CD4-positive, alpha-beta T cell (primary cell): ENCODE results near the gene SIL1. TPM values are rescaled to one million over a fixed set of nuclear protein-coding genes. Genes with fewer than 3 reads are reported as not detected.

Source experiments
- ATAC-seq: fragments of 200-7000 bp; cut with Tn5 transposase; one replicate; pipeline ENCODE4 v1.10.0; 2022; ENCODE audit warnings: mild to moderate bottlenecking; ENCODE audit not compliant: poor library complexity
- CTCF ChIA-PET: fragments of 350-600 bp; sonication (Branson Sonifier 250); formaldehyde crosslinking; loops from one replicate; lab custom pipeline; 2021; ENCODE audit warnings: antibody characterized with exemption, inconsistent platforms; lab: Charles Lee
- POLR2A ChIA-PET: fragments of 350-600 bp; sonication (Branson Sonifier 250); formaldehyde crosslinking; loops from one replicate; lab custom pipeline; 2021; ENCODE audit warnings: antibody characterized with exemption, inconsistent platforms; lab: Charles Lee
- DNase-seq, 14 experiments: peaks; one replicate each; pipeline ENCODE4 v3.0.0-alpha.2; 2013 to 2020; ENCODE audit warnings: mixed read lengths in 2 of 14
- H3K27ac ChIP-seq, 2 donors: one replicate each; pipeline versions ENCODE4 v1.5.1 to v1.7.0; 2013; ENCODE audit warnings: low read length in 2 of 2, low read depth in 1 of 2, mild to moderate bottlenecking in 1 of 2
- H3K27me3 ChIP-seq, 2 experiments: 1 replicate in 1 of 2; 2 replicates in 1 of 2; pipeline versions ENCODE4 v1.6.1 to v1.7.0; 2013; ENCODE audit warnings: low read length in 2 of 2, control low read depth in 1 of 2, mild to moderate bottlenecking in 1 of 2, moderate library complexity in 1 of 2; ENCODE audit not compliant: insufficient read depth in 2 of 2, control insufficient read depth in 1 of 2
- H3K36me3 ChIP-seq: one replicate; pipeline ENCODE4 v1.6.1; 2013; ENCODE audit warnings: low read length, control low read depth; ENCODE audit not compliant: insufficient read depth
- H3K4me1 ChIP-seq: one replicate; pipeline ENCODE4 v1.6.1; 2013; ENCODE audit warnings: low read length, control low read depth; ENCODE audit not compliant: insufficient read depth
- H3K4me3 ChIP-seq: one replicate; pipeline ENCODE4 v1.5.1; 2013; ENCODE audit warnings: mild to moderate bottlenecking, low read length, moderate library complexity
- H3K9me3 ChIP-seq, 2 experiments: 1 replicate in 1 of 2; 2 replicates in 1 of 2; pipeline versions ENCODE4 v1.6.1 to v1.7.0; 2013; ENCODE audit warnings: low read length in 2 of 2, mild to moderate bottlenecking in 2 of 2, control low read depth in 1 of 2, moderate library complexity in 1 of 2; ENCODE audit not compliant: control insufficient read depth in 1 of 2, insufficient read depth in 1 of 2
- H3K27ac Mint-ChIP-seq: one replicate; pipeline ENCODE4 v1.8.0; 2020; ENCODE audit warnings: mixed read lengths
- H3K27me3 Mint-ChIP-seq: one replicate; pipeline ENCODE4 v1.8.0; 2021; ENCODE audit warnings: mixed read lengths
- H3K36me3 Mint-ChIP-seq: one replicate; pipeline ENCODE4 v1.8.0; 2021; ENCODE audit warnings: low read depth, mixed read lengths
- H3K4me1 Mint-ChIP-seq: one replicate; pipeline ENCODE4 v1.8.0; 2021; ENCODE audit warnings: low read depth, mixed read lengths
- H3K4me3 Mint-ChIP-seq: one replicate; pipeline ENCODE4 v1.8.0; 2020; ENCODE audit warnings: mild to moderate bottlenecking, mixed read lengths
- H3K9me3 Mint-ChIP-seq: one replicate; pipeline ENCODE4 v1.8.0; 2020; ENCODE audit warnings: mixed read lengths
- CTCF ChIP-seq: fragments of 200-600 bp; IDR thresholded peaks from one replicate; pipeline ENCODE4 v1.8.0; 2022; ENCODE audit warnings: antibody characterized with exemption, mild to moderate bottlenecking
- intact Hi-C, 2 experiments: fragments of 100-400 bp; cut with DNase I in 1 of 2; cut with micrococcal nuclease in 1 of 2; formaldehyde crosslinking; loops; one replicate each; pipeline versions ENCODE4 v1.15.1 to v1.9.0; 2023 to 2025; cut with DNase I, micrococcal nuclease
- total RNA-seq, 174 experiments: library from RNA in 2 of 174; stranded (reverse) in 2 of 174; gene quantifications; one replicate each; pipeline ENCODE4 v1.2.3 and lab custom pipeline; 2021 to 2026

The SIL1 gene
- total RNA-seq, 2 experiments from 2014 or later = 5.6 to 9.2 TPM

GRCh38 chr5:138986186-138986800 lies 211.9 kb downstream of the SIL1 start:
- H3K4me1 ChIP-seq = peaks cover 11% of the 10 kb centered on the region
- intact Hi-C loops = no loop called here
- Mint-ChIP-seq H3K9me3 (no peaks in the 10 kb centered on the region), H3K36me3 (no peaks in the 10 kb centered on the region), H3K4me1 (peaks cover 18% of the 10 kb centered on the region), H3K27ac (no peak overlapping the region), H3K27me3 (no peaks in the 10 kb centered on the region), H3K4me3 (no peak overlapping the region)
- H3K4me3 ChIP-seq = no peak overlapping the region
- peaks cover 0 to 3% of the 10 kb centered on the region in 2 experiments for H3K9me3 ChIP-seq
- DNase-seq = no peak
- ChIA-PET POLR2A (no interaction called here), CTCF (no interaction called here)
- no peaks in the 10 kb centered on the region for H3K36me3 ChIP-seq
- H3K27ac ChIP-seq = no peak overlapping the region
- H3K27me3 ChIP-seq = no peaks in the 10 kb centered on the region
- ATAC-seq = no peak
- no peak for TF ChIP-seq CTCF

- H3K27me3 Mint-ChIP-seq = no peaks in the 10 kb centered on the region
- H3K36me3 Mint-ChIP-seq = no peaks in the 10 kb centered on the region
- no peak overlapping the region for H3K27ac Mint-ChIP-seq
- no peaks in the 10 kb centered on the region for H3K27me3 ChIP-seq
- intact Hi-C loops = no loop called here
- H3K9me3 Mint-ChIP-seq = no peaks in the 10 kb centered on the region
- H3K4me1 ChIP-seq = peaks cover 17% of the 10 kb centered on the region
- ATAC-seq (no peak), DNase-seq (no peak)
- H3K4me3 ChIP-seq = no peak overlapping the region
- ChIA-PET CTCF (no interaction called here), POLR2A (no interaction called here)
- H3K4me1 Mint-ChIP-seq = peaks cover 24% of the 10 kb centered on the region
- H3K9me3 ChIP-seq = no peaks in the 10 kb centered on the region
- H3K4me3 Mint-ChIP-seq = no peak overlapping the region
- H3K36me3 ChIP-seq = no peaks in the 10 kb centered on the region
- no peak for TF ChIP-seq CTCF
- H3K27ac ChIP-seq = no peak overlapping the region
Measured at GRCh38 chr5:138985683-138986082, 212.5 kb downstream of the SIL1 start.

- H3K27ac Mint-ChIP-seq = no peak overlapping the region
- no peak for ATAC-seq
- ChIA-PET CTCF (no interaction called here), POLR2A (no interaction called here)
- no peaks in the 10 kb centered on the region for H3K36me3 Mint-ChIP-seq
- H3K36me3 ChIP-seq = no peaks in the 10 kb centered on the region
- intact Hi-C loops = no loop called here
- peaks cover 28% of the 10 kb centered on the region for H3K4me1 Mint-ChIP-seq
- TF ChIP-seq CTCF = no peak
- peaks cover 22% of the 10 kb centered on the region for H3K4me1 ChIP-seq
- no peak overlapping the region for H3K27ac ChIP-seq
- no peaks in the 10 kb centered on the region for H3K27me3 ChIP-seq
- H3K9me3 ChIP-seq = no peaks in the 10 kb centered on the region
- H3K4me3 Mint-ChIP-seq = no peak overlapping the region
- DNase-seq = no peak
- no peaks in the 10 kb centered on the region for H3K27me3 Mint-ChIP-seq
- no peak overlapping the region for H3K4me3 ChIP-seq
- H3K9me3 Mint-ChIP-seq = no peaks in the 10 kb centered on the region
Measured at GRCh38 chr5:138985256-138985655, 212.9 kb downstream of the SIL1 start.
